MM.1S (cell line): Measurements from ENCODE around the gene TMEFF2.

Source experiments
- DNase-seq: peaks from one replicate; pipeline ENCODE4 v3.0.0-alpha.2; 2015
- H2AFZ ChIP-seq: fragments of 300-600 bp; sonication (generic); 2 replicates; pipeline ENCODE4 v1.6.0; 2016; ENCODE audit warnings: antibody characterized with exemption, low read length
- H3F3A ChIP-seq: fragments of 300-600 bp; sonication (generic); 2 replicates; pipeline ENCODE4 v1.6.1; 2016; ENCODE audit warnings: mild to moderate bottlenecking, antibody characterized with exemption, low read length, moderate library complexity, mixed read lengths; ENCODE audit not compliant: insufficient read depth
- H3K27ac ChIP-seq: fragments of 300-600 bp; sonication (generic); 2 replicates; pipeline ENCODE4 v1.5.1; 2016; ENCODE audit warnings: mild to moderate bottlenecking, low read length
- H3K27me3 ChIP-seq: fragments of 300-600 bp; sonication (generic); replicated peaks from 2 replicates; pipeline ENCODE4 v1.6.0; 2016; ENCODE audit warnings: low read length; ENCODE audit not compliant: insufficient read depth
- H3K36me3 ChIP-seq: fragments of 300-600 bp; sonication (generic); replicated peaks from 2 replicates; pipeline ENCODE4 v1.6.1; 2016; ENCODE audit warnings: mild to moderate bottlenecking, low read length, mixed read lengths; ENCODE audit not compliant: insufficient read depth
- H3K4me1 ChIP-seq: fragments of 300-600 bp; sonication (generic); 2 replicates; pipeline ENCODE4 v1.6.1; 2016; ENCODE audit warnings: low read length, mixed read lengths
- H3K4me2 ChIP-seq: fragments of 300-600 bp; sonication (generic); 2 replicates; pipeline ENCODE4 v1.6.0; 2016; ENCODE audit warnings: low read depth, low read length
- H3K4me3 ChIP-seq: fragments of 300-600 bp; sonication (generic); 2 replicates; pipeline ENCODE4 v1.5.1; 2016; ENCODE audit warnings: low read length, mixed read lengths
- H3K79me2 ChIP-seq: fragments of 300-600 bp; sonication (generic); 2 replicates; pipeline ENCODE4 v1.6.1; 2016; ENCODE audit warnings: mixed run types, low read length, mixed read lengths
- H3K9ac ChIP-seq: fragments of 300-600 bp; sonication (generic); 2 replicates; pipeline ENCODE4 v1.6.1; 2016; ENCODE audit warnings: low read length, mixed read lengths
- H3K9me2 ChIP-seq: fragments of 300-600 bp; sonication (generic); replicated peaks from 2 replicates; pipeline ENCODE4 v1.6.1; 2016; ENCODE audit warnings: mild to moderate bottlenecking, low read length, mixed read lengths; ENCODE audit not compliant: insufficient read depth
- H3K9me3 ChIP-seq: fragments of 300-600 bp; sonication (generic); replicated peaks from 2 replicates; pipeline ENCODE4 v1.6.1; 2016; ENCODE audit warnings: mild to moderate bottlenecking, low read length, mixed read lengths; ENCODE audit not compliant: insufficient read depth
- H4K20me1 ChIP-seq: fragments of 300-600 bp; sonication (generic); 2 replicates; pipeline ENCODE4 v1.6.1; 2016; ENCODE audit warnings: mild to moderate bottlenecking, low read length, moderate library complexity, mixed read lengths; ENCODE audit not compliant: insufficient read depth
- EZH2 ChIP-seq: fragments of 300-600 bp; sonication (generic); optimal IDR thresholded peaks from 2 replicates; pipeline ENCODE3; 2017; ENCODE audit warnings: low read depth, mild to moderate bottlenecking, antibody characterized with exemption, low read length, mixed read lengths
- EZH2phosphoT487 ChIP-seq: fragments of 300-600 bp; sonication (generic); IDR thresholded peaks from 2 replicates; pipeline ENCODE4 v1.6.1; 2018; ENCODE audit warnings: antibody characterized with exemption, low read length
- TF ChIP-seq, protein P1 (sequence below): fragments of 300-600 bp; sonication (generic); IDR thresholded peaks from 2 replicates; pipeline ENCODE4 v1.5.1; 2016; ENCODE audit warnings: antibody characterized with exemption, low read length, mixed read lengths

Gene TMEFF2

GRCh38 chr2:191947235-191947634 lies 247.5 kb downstream of the TMEFF2 start:
- no peak overlapping the region for H3K4me2 ChIP-seq
- H3K79me2 ChIP-seq, result no peaks in the 10 kb centered on the region
- no peak overlapping the region for H2AFZ ChIP-seq
- TF ChIP-seq, protein P1, sequence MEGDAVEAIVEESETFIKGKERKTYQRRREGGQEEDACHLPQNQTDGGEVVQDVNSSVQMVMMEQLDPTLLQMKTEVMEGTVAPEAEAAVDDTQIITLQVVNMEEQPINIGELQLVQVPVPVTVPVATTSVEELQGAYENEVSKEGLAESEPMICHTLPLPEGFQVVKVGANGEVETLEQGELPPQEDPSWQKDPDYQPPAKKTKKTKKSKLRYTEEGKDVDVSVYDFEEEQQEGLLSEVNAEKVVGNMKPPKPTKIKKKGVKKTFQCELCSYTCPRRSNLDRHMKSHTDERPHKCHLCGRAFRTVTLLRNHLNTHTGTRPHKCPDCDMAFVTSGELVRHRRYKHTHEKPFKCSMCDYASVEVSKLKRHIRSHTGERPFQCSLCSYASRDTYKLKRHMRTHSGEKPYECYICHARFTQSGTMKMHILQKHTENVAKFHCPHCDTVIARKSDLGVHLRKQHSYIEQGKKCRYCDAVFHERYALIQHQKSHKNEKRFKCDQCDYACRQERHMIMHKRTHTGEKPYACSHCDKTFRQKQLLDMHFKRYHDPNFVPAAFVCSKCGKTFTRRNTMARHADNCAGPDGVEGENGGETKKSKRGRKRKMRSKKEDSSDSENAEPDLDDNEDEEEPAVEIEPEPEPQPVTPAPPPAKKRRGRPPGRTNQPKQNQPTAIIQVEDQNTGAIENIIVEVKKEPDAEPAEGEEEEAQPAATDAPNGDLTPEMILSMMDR, result no peak
- TF ChIP-seq EZH2phosphoT487, result no peak
- no peak for TF ChIP-seq EZH2
- H3K9me2 ChIP-seq, result no peaks in the 10 kb centered on the region
- no peak overlapping the region for H3K9ac ChIP-seq
- DNase-seq, result no peak
- no peak overlapping the region for H3K4me3 ChIP-seq
- no peaks in the 10 kb centered on the region for H3K36me3 ChIP-seq
- no peak overlapping the region for H3K27ac ChIP-seq
- H3F3A ChIP-seq, result no peaks in the 10 kb centered on the region
- H3K4me1 ChIP-seq, result no peaks in the 10 kb centered on the region
- no peaks in the 10 kb centered on the region for H3K27me3 ChIP-seq
- H3K9me3 ChIP-seq, result no peaks in the 10 kb centered on the region
- no peaks in the 10 kb centered on the region for H4K20me1 ChIP-seq

GRCh38 chr2:191946471-191947182 lies 248.1 kb downstream of the TMEFF2 start:
- Histone ChIP-seq H3K9me2 (no peaks in the 10 kb centered on the region), H3K9ac (no peak overlapping the region), H3K9me3 (no peaks in the 10 kb centered on the region), H3K4me2 (no peak overlapping the region), H3F3A (no peaks in the 10 kb centered on the region), H3K36me3 (no peaks in the 10 kb centered on the region), H4K20me1 (no peaks in the 10 kb centered on the region), H3K4me3 (no peak overlapping the region), H3K27ac (no peak overlapping the region), H3K79me2 (no peaks in the 10 kb centered on the region), H3K27me3 (no peaks in the 10 kb centered on the region), H3K4me1 (no peaks in the 10 kb centered on the region), H2AFZ (no peak overlapping the region)
- TF ChIP-seq EZH2phosphoT487 (no peak), EZH2 (no peak)
- TF ChIP-seq, protein P1, result no peak
- DNase-seq, result no peak

- no peaks in the 10 kb centered on the region for H3F3A ChIP-seq
- H3K79me2 ChIP-seq, result no peaks in the 10 kb centered on the region
- no peak overlapping the region for H3K4me2 ChIP-seq
- H3K27ac ChIP-seq, result no peak overlapping the region
- no peaks in the 10 kb centered on the region for H3K27me3 ChIP-seq
- TF ChIP-seq, protein P1, result no peak
- TF ChIP-seq EZH2phosphoT487, result no peak
- TF ChIP-seq EZH2, result no peak
- H3K9ac ChIP-seq, result no peak overlapping the region
- no peak for DNase-seq
- H3K4me1 ChIP-seq, result no peaks in the 10 kb centered on the region
- no peak overlapping the region for H3K4me3 ChIP-seq
- H2AFZ ChIP-seq, result no peak overlapping the region
- H4K20me1 ChIP-seq, result no peaks in the 10 kb centered on the region
- H3K9me3 ChIP-seq, result no peaks in the 10 kb centered on the region
- H3K36me3 ChIP-seq, result no peaks in the 10 kb centered on the region
- no peaks in the 10 kb centered on the region for H3K9me2 ChIP-seq
Measured at GRCh38 chr2:191945623-191946022, 249.1 kb downstream of the TMEFF2 start.
